PFSK-1 (cell line): ENCODE measurements around the gene TLNRD1.

Experiments used
- FOXP2 ChIP-seq: optimal IDR thresholded peaks from 2 replicates; pipeline ENCODE3; 2011; ENCODE audit warnings: borderline replicate concordance, control low read depth, inconsistent platforms; ENCODE audit not compliant: insufficient read depth; ENCODE audit errors: extremely low read length, extremely low read depth
- POLR2AphosphoS5 ChIP-seq: IDR thresholded peaks from 2 replicates; pipeline ENCODE4 v1.6.1; 2012; ENCODE audit warnings: low read depth, mild to moderate bottlenecking, control low read depth, low read length, moderate library complexity
- REST ChIP-seq, 2 experiments: IDR thresholded peaks; 2 replicates each; pipeline versions ENCODE4 v1.6.1 to v1.8.0; 2011 to 2012; ENCODE audit warnings: low read depth in 2 of 2, low read length in 2 of 2, control low read depth in 1 of 2, inconsistent platforms in 1 of 2, mild to moderate bottlenecking in 1 of 2, moderate library complexity in 1 of 2; ENCODE audit not compliant: insufficient read depth in 1 of 2
- SIN3A ChIP-seq: IDR thresholded peaks from 2 replicates; pipeline ENCODE4 v1.6.1; 2012; ENCODE audit warnings: mild to moderate bottlenecking, low read length, moderate library complexity, borderline replicate concordance; ENCODE audit not compliant: insufficient read depth
- TAF1 ChIP-seq: IDR thresholded peaks from 2 replicates; pipeline ENCODE4 v1.6.1; 2012; ENCODE audit warnings: low read length, control low read depth, borderline replicate concordance; ENCODE audit not compliant: insufficient read depth

The TLNRD1 gene

DNA sequence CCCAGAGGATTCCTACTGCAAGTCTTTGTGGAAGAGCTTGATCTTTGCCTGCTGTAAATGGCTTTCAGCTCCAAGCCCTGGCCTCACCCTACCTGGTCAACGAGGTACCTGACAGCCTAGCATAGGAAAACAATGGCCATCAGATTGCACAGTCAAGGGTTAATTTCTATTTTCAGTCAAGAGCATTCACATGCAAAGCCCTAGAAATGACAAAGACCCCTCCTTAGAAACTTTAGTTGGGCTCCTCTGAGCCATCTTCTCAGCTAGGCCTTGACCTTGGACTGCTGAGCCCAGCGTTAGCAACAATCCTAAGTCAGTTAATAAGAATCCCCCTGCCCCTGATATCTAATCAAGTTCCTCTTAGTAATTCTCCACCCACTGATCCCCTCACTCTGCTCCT, 29.6 kb upstream of the TLNRD1 start:
- TF ChIP-seq FOXP2 = no peak
- TF ChIP-seq POLR2AphosphoS5 = no peak
- no peak for TF ChIP-seq SIN3A
- no peak for TF ChIP-seq TAF1
- no peak for TF ChIP-seq REST (IDR thresholded peaks at IDR 0.05; ENCODE audit: insufficient read depth in 1 of 2, low read depth in 2 of 2, low read length in 2 of 2)

GRCh38 chr15:80972276-80972675, 28.4 kb upstream of the TLNRD1 start:
- TF ChIP-seq REST (IDR thresholded peaks at IDR 0.05; ENCODE audit: insufficient read depth in 1 of 2, low read depth in 2 of 2, low read length in 2 of 2) (no peak), SIN3A (no peak)

GRCh38 chr15:80974914-80975313, 25.8 kb upstream of the TLNRD1 start:
- no peak for TF ChIP-seq REST (IDR thresholded peaks at IDR 0.05; ENCODE audit: insufficient read depth in 1 of 2, low read depth in 2 of 2, low read length in 2 of 2)
- TF ChIP-seq SIN3A = no peak
- no peak for TF ChIP-seq POLR2AphosphoS5
- no peak for TF ChIP-seq TAF1
- no peak for TF ChIP-seq FOXP2

DNA sequence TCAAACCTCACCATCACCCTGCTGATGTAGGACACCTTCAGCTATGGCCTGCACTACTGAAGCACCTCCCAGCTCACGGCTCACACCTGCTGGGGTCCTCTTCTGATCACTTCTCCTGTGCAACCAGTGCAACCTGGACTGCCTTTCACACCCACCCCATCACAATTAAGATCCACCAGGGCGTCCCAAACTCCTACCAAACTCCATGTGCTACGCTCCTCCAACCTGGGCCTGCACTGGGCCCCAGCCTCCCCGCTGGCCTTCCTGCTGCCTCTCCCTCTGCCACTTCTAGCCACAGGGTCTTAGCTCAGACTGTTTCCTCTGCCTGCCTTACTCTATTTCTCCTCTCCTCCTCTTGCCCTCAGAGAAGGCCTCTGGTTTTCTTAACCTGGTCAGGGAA, 23.9 kb upstream of the TLNRD1 start:
- no peak for TF ChIP-seq TAF1
- no peak for TF ChIP-seq SIN3A
- no peak for TF ChIP-seq POLR2AphosphoS5

- no peak for TF ChIP-seq SIN3A
Observed at GRCh38 chr15:80977627-80978036, 23.1 kb upstream of the TLNRD1 start.

GRCh38 chr15:80978685-80979329, 21.9 kb upstream of the TLNRD1 start:
- TF ChIP-seq POLR2AphosphoS5 (no peak), SIN3A (no peak), TAF1 (no peak), REST (IDR thresholded peaks at IDR 0.05; ENCODE audit: insufficient read depth in 1 of 2, low read depth in 2 of 2, low read length in 2 of 2) (no peak), FOXP2 (no peak)
